ENCODE results near the gene STH.

The STH gene

GRCh38 chr17:45971698-45972141 is 27.3 kb upstream of the STH start:
- no peak for TF ChIP-seq CTCF (IDR thresholded peaks at IDR 0.05; ENCODE audit: borderline replicate concordance, control extremely low read depth, extremely low read depth, insufficient read depth, missing control alignments)
- DNase-seq (ENCODE audit: low spot score) = no peak
- in situ Hi-C loops (cut with MboI; ENCODE audit: low sequenced_read_pairs, unreplicated experiment) = no loop called here

- no peak for DNase-seq (ENCODE audit: low spot score)
- in situ Hi-C loops (cut with MboI; ENCODE audit: low sequenced_read_pairs, unreplicated experiment) = no loop called here
- TF ChIP-seq CTCF (IDR thresholded peaks at IDR 0.05; ENCODE audit: borderline replicate concordance, control extremely low read depth, extremely low read depth, insufficient read depth, missing control alignments) = no peak
Observed at GRCh38 chr17:45972531-45972930, 26.5 kb upstream of the STH start.

GRCh38 chr17:45973099-45973780 is 25.8 kb upstream of the STH start:
- in situ Hi-C loops (cut with MboI; ENCODE audit: low sequenced_read_pairs, unreplicated experiment) = no loop called here
- DNase-seq (ENCODE audit: low spot score) = no peak
- no peak for TF ChIP-seq CTCF (IDR thresholded peaks at IDR 0.05; ENCODE audit: borderline replicate concordance, control extremely low read depth, extremely low read depth, insufficient read depth, missing control alignments)

- TF ChIP-seq CTCF (IDR thresholded peaks at IDR 0.05; ENCODE audit: borderline replicate concordance, control extremely low read depth, extremely low read depth, insufficient read depth, missing control alignments) = no peak
- in situ Hi-C loops (cut with MboI; ENCODE audit: low sequenced_read_pairs, unreplicated experiment) = no loop called here
- DNase-seq (ENCODE audit: low spot score) = no peak
Observed at GRCh38 chr17:45973946-45974859, 24.8 kb upstream of the STH start.

- in situ Hi-C loops (cut with MboI; ENCODE audit: low sequenced_read_pairs, unreplicated experiment) = no loop called here
- DNase-seq (ENCODE audit: low spot score) = no peak
- TF ChIP-seq CTCF (IDR thresholded peaks at IDR 0.05; ENCODE audit: borderline replicate concordance, control extremely low read depth, extremely low read depth, insufficient read depth, missing control alignments) = no peak
Observed at GRCh38 chr17:45974916-45975630, 24.0 kb upstream of the STH start.

- in situ Hi-C loops (cut with MboI; ENCODE audit: low sequenced_read_pairs, unreplicated experiment) = no loop called here
- DNase-seq (ENCODE audit: low spot score) = no peak
Observed at GRCh38 chr17:45975640-45976295, 23.3 kb upstream of the STH start.

More at GRCh38 chr17:45975640-45976295, 23.3 kb upstream of the STH start:
- no peak for TF ChIP-seq CTCF (IDR thresholded peaks at IDR 0.05; ENCODE audit: borderline replicate concordance, control extremely low read depth, extremely low read depth, insufficient read depth, missing control alignments)

All from GM13976 (cell line).